Measurements from ENCODE around the gene IL17D. TPM values are rescaled to one million over a fixed set of nuclear protein-coding genes. Genes with fewer than 3 reads are reported as not detected.
A peak's percentile ranks its signal among the peaks of the same experiment; 100 is the strongest.

Gene IL17D
- total and polyA plus RNA-seq, 4 donors = 0.05 to 0.19 (median 0.14) TPM

- no peak overlapping the region for H3K4me3 ChIP-seq (ENCODE audit: low read depth in 1 of 3, low read length in 3 of 3)
- TF ChIP-seq RXRA (IDR thresholded peaks at IDR 0.05) = peak in 1 of 2 donors; percentile 17
- peak in 1 of 2 donors; percentile 19 for TF ChIP-seq HNF4A (conservative IDR thresholded peaks at IDR 0.05)
- no peak for TF ChIP-seq HNF4G (IDR thresholded peaks at IDR 0.05)
- DNase-seq (ENCODE audit: low spot score) = no peak
- 67% methylated on average over 5 of the region's 5 CpGs for WGBS
- H3K9me3 ChIP-seq (ENCODE audit: control insufficient read depth in 4 of 4, low read length in 3 of 4) = no peaks in the 10 kb centered on the region
- H3K27ac ChIP-seq (ENCODE audit: low read depth in 1 of 2, low read length in 2 of 2) = no peak overlapping the region
- no peaks in the 10 kb centered on the region for H3K4me1 ChIP-seq (ENCODE audit: control insufficient read depth in 4 of 4, insufficient read depth in 4 of 4, low read length in 3 of 4)
- peaks cover 0 to 8% (median 6%) of the 10 kb centered on the region in 4 donors for H3K36me3 ChIP-seq (ENCODE audit: control insufficient read depth in 4 of 4, insufficient read depth in 3 of 4, low read depth in 1 of 4, low read length in 3 of 4)
- no peak overlapping the region for H3K9ac ChIP-seq (ENCODE audit: low read depth in 1 of 2, low read length in 2 of 2)
- no peaks in the 10 kb centered on the region for H3K27me3 ChIP-seq (ENCODE audit: control insufficient read depth in 4 of 4, insufficient read depth in 4 of 4, low read length in 3 of 4)
These were observed 45.0 kb upstream of the IL17D start for GRCh38 chr13:20658451-20659040.

DNA sequence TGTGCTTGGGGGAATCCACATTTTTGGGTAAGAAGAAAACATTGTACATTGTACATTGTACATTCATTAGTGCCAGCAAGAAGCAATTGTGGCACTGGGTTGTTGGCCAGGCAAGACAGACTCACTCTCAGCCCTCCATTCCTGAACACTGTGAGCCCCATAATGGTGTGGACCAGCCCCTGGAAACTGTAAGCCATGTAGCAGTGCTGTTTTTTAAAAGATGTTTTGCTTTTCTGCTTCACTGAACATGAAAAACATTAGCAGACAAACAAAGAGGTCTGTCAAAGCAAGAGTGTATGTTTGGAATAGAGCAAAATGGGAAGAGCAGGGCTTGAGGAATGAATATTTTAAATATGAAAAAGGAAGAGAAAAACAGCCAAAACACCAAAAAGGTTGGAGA is 39.1 kb upstream of the IL17D start:
- Histone ChIP-seq H3K27me3 (ENCODE audit: control insufficient read depth in 4 of 4, insufficient read depth in 4 of 4, low read length in 3 of 4) (no peaks in the 10 kb centered on the region), H3K27ac (ENCODE audit: low read depth in 1 of 2, low read length in 2 of 2) (no peak overlapping the region), H3K9me3 (ENCODE audit: control insufficient read depth in 4 of 4, low read length in 3 of 4) (no peaks in the 10 kb centered on the region), H3K4me3 (ENCODE audit: low read depth in 1 of 3, low read length in 3 of 3) (no peak overlapping the region), H3K36me3 (ENCODE audit: control insufficient read depth in 4 of 4, insufficient read depth in 3 of 4, low read depth in 1 of 4, low read length in 3 of 4) (peaks cover 2 to 13% (median 7%) of the 10 kb centered on the region in 4 donors), H3K4me1 (ENCODE audit: control insufficient read depth in 4 of 4, insufficient read depth in 4 of 4, low read length in 3 of 4) (no peaks in the 10 kb centered on the region), H3K9ac (ENCODE audit: low read depth in 1 of 2, low read length in 2 of 2) (no peak overlapping the region)
- no peak for DNase-seq (ENCODE audit: low spot score)
- TF ChIP-seq HNF4G (IDR thresholded peaks at IDR 0.05) = no peak
- TF ChIP-seq, protein P1, sequence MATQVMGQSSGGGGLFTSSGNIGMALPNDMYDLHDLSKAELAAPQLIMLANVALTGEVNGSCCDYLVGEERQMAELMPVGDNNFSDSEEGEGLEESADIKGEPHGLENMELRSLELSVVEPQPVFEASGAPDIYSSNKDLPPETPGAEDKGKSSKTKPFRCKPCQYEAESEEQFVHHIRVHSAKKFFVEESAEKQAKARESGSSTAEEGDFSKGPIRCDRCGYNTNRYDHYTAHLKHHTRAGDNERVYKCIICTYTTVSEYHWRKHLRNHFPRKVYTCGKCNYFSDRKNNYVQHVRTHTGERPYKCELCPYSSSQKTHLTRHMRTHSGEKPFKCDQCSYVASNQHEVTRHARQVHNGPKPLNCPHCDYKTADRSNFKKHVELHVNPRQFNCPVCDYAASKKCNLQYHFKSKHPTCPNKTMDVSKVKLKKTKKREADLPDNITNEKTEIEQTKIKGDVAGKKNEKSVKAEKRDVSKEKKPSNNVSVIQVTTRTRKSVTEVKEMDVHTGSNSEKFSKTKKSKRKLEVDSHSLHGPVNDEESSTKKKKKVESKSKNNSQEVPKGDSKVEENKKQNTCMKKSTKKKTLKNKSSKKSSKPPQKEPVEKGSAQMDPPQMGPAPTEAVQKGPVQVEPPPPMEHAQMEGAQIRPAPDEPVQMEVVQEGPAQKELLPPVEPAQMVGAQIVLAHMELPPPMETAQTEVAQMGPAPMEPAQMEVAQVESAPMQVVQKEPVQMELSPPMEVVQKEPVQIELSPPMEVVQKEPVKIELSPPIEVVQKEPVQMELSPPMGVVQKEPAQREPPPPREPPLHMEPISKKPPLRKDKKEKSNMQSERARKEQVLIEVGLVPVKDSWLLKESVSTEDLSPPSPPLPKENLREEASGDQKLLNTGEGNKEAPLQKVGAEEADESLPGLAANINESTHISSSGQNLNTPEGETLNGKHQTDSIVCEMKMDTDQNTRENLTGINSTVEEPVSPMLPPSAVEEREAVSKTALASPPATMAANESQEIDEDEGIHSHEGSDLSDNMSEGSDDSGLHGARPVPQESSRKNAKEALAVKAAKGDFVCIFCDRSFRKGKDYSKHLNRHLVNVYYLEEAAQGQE (IDR thresholded peaks at IDR 0.05) = no peak
- no peak for TF ChIP-seq TAF1 (conservative IDR thresholded peaks at IDR 0.05)
- TF ChIP-seq ZBTB33 (IDR thresholded peaks at IDR 0.05) = no peak
- no peak for TF ChIP-seq YY1 (IDR thresholded peaks at IDR 0.05)
- no peak for TF ChIP-seq FOXA1 (IDR thresholded peaks at IDR 0.05)
- TF ChIP-seq RAD21 (IDR thresholded peaks at IDR 0.05) = no peak
- no peak for TF ChIP-seq NR2F2 (IDR thresholded peaks at IDR 0.05)
- TF ChIP-seq RXRA (IDR thresholded peaks at IDR 0.05) = no peak
- no peak for TF ChIP-seq HNF4A (conservative IDR thresholded peaks at IDR 0.05)
- TF ChIP-seq, protein P2, sequence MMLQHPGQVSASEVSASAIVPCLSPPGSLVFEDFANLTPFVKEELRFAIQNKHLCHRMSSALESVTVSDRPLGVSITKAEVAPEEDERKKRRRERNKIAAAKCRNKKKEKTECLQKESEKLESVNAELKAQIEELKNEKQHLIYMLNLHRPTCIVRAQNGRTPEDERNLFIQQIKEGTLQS (IDR thresholded peaks at IDR 0.05) = no peak
- no peak for TF ChIP-seq MAX (IDR thresholded peaks at IDR 0.05)

- DNase-seq (ENCODE audit: low spot score) = no peak
- peaks cover 0 to 14% (median 5%) of the 10 kb centered on the region in 4 donors for H3K36me3 ChIP-seq (ENCODE audit: control insufficient read depth in 4 of 4, insufficient read depth in 3 of 4, low read depth in 1 of 4, low read length in 3 of 4)
- WGBS = 89% methylated on average over 4 of the region's 4 CpGs
These were observed 36.6 kb upstream of the IL17D start for GRCh38 chr13:20666948-20667347.

More at GRCh38 chr13:20666948-20667347, 36.6 kb upstream of the IL17D start:
- H3K9ac ChIP-seq (ENCODE audit: low read depth in 1 of 2, low read length in 2 of 2) = no peak overlapping the region
- no peak overlapping the region for H3K27ac ChIP-seq (ENCODE audit: low read depth in 1 of 2, low read length in 2 of 2)
- no peaks in the 10 kb centered on the region for H3K4me1 ChIP-seq (ENCODE audit: control insufficient read depth in 4 of 4, insufficient read depth in 4 of 4, low read length in 3 of 4)
- H3K9me3 ChIP-seq (ENCODE audit: control insufficient read depth in 4 of 4, low read length in 3 of 4) = no peaks in the 10 kb centered on the region
- H3K4me3 ChIP-seq (ENCODE audit: low read depth in 1 of 3, low read length in 3 of 3) = no peak overlapping the region
- TF ChIP-seq RXRA (IDR thresholded peaks at IDR 0.05) (no peak), HNF4A (conservative IDR thresholded peaks at IDR 0.05) (no peak), JUND (IDR thresholded peaks at IDR 0.05) (no peak), NR2F2 (IDR thresholded peaks at IDR 0.05) (no peak), FOXA2 (IDR thresholded peaks at IDR 0.05) (no peak), TAF1 (conservative IDR thresholded peaks at IDR 0.05) (no peak), MAX (IDR thresholded peaks at IDR 0.05) (no peak), GABPA (IDR thresholded peaks at IDR 0.05 in 1 of 2, conservative IDR thresholded peaks at IDR 0.05 in 1 of 2) (no peak), YY1 (IDR thresholded peaks at IDR 0.05) (no peak), RAD21 (IDR thresholded peaks at IDR 0.05) (no peak), EGR1 (IDR thresholded peaks at IDR 0.05; ENCODE audit: low read depth in 2 of 2) (no peak), HNF4G (IDR thresholded peaks at IDR 0.05) (no peak), ZBTB33 (IDR thresholded peaks at IDR 0.05) (no peak)
- TF ChIP-seq, protein P2 (IDR thresholded peaks at IDR 0.05) = no peak
- no peaks in the 10 kb centered on the region for H3K27me3 ChIP-seq (ENCODE audit: control insufficient read depth in 4 of 4, insufficient read depth in 4 of 4, low read length in 3 of 4)

All from liver (tissue), 9 donors.